H1 (cell line): ENCODE data around the gene ZSCAN18. TPM values are rescaled to one million over a fixed set of nuclear protein-coding genes. Genes with fewer than 3 reads are reported as not detected.

ENCODE experiments used
- CTCF ChIA-PET: fragments of 300-600 bp; sonication (Branson Sonifier 250); formaldehyde crosslinking; loops from one replicate; lab custom pipeline; 2021; ENCODE audit not compliant: partially characterized antibody; lab: Charles Lee
- POLR2A ChIA-PET: fragments of 300-600 bp; sonication (Branson Sonifier 250); formaldehyde crosslinking; loops from one replicate; lab custom pipeline; 2021; ENCODE audit warnings: inconsistent platforms; ENCODE audit not compliant: partially characterized antibody; lab: Charles Lee
- DNase-seq, 2 experiments: peaks; one replicate each; pipeline versions ENCODE4 v3.0.0 to v3.0.0-alpha.2; 2010 to 2022; ENCODE audit warnings: low spot score in 2 of 2, low read depth in 1 of 2, mixed read lengths in 1 of 2
- FAIRE-seq: peaks from 2 replicates; lab custom pipeline; 2011; peaks lifted over from hg19 to GRCh38; lab: Jason Lieb, UNC
- H2AFZ ChIP-seq: 2 replicates; pipeline ENCODE4 v1.8.1; 2012; ENCODE audit warnings: low read length, inconsistent platforms
- H2AK5ac ChIP-seq: 2 replicates; pipeline ENCODE4 v1.6.1; 2013; ENCODE audit warnings: low read depth, low read length
- H2BK120ac ChIP-seq: replicated peaks from 2 replicates; pipeline ENCODE3; 2013; ENCODE audit warnings: low read depth, low read length, inconsistent platforms
- H2BK12ac ChIP-seq: 2 replicates; pipeline ENCODE4 v1.6.1; 2013; ENCODE audit warnings: low read depth, low read length
- H2BK15ac ChIP-seq: 2 replicates; pipeline ENCODE4 v1.6.1; 2013; ENCODE audit warnings: low read length
- H2BK20ac ChIP-seq: 2 replicates; pipeline ENCODE4 v1.6.1; 2013; ENCODE audit warnings: low read length
- H2BK5ac ChIP-seq: 2 replicates; pipeline ENCODE4 v1.6.1; 2013; ENCODE audit warnings: low read depth, low read length
- H3K14ac ChIP-seq: 2 replicates; pipeline ENCODE4 v1.6.1; 2013; ENCODE audit warnings: inconsistent platforms; ENCODE audit not compliant: insufficient read length
- H3K18ac ChIP-seq: 2 replicates; pipeline ENCODE4 v1.6.1; 2013; ENCODE audit warnings: low read length; ENCODE audit errors: extremely low read depth
- H3K23ac ChIP-seq: 2 replicates; pipeline ENCODE4 v1.6.1; 2013; ENCODE audit warnings: inconsistent platforms; ENCODE audit not compliant: insufficient read length
- H3K23me2 ChIP-seq: 2 replicates; pipeline ENCODE4 v1.6.1; 2013; ENCODE audit warnings: low read depth, low read length
- H3K27ac ChIP-seq: 2 replicates; pipeline ENCODE4 v1.6.1; 2011; ENCODE audit warnings: low read depth, low read length, inconsistent platforms
- H3K27me3 ChIP-seq, 4 experiments: replicated peaks in 1 of 4; 1 replicate in 1 of 4; 2 replicates in 3 of 4; pipeline versions ENCODE4 v1.6.1 to v1.8.1; 2011 to 2013; ENCODE audit warnings: low read length in 3 of 4, mild to moderate bottlenecking in 3 of 4, inconsistent platforms in 2 of 4, mixed read lengths in 2 of 4, moderate library complexity in 1 of 4; ENCODE audit not compliant: control insufficient read depth in 3 of 4, insufficient read depth in 3 of 4; ENCODE audit errors: extremely low read depth in 1 of 4
- H3K36me3 ChIP-seq, 4 experiments: 2 replicates each; pipeline versions ENCODE4 v1.6.1 to v1.8.1; 2011 to 2013; ENCODE audit warnings: mild to moderate bottlenecking in 4 of 4, low read length in 3 of 4, moderate library complexity in 2 of 4, control low read depth in 1 of 4, inconsistent platforms in 1 of 4; ENCODE audit not compliant: insufficient read depth in 4 of 4, control insufficient read depth in 2 of 4
- H3K4ac ChIP-seq: replicated peaks from 2 replicates; pipeline ENCODE3; 2013; ENCODE audit warnings: low read length, low read depth, mixed read lengths, inconsistent platforms; ENCODE audit not compliant: insufficient read length
- H3K4me1 ChIP-seq, 4 experiments: replicated peaks in 1 of 4; 1 replicate in 1 of 4; 2 replicates in 3 of 4; pipeline versions ENCODE4 v1.6.1 to v1.8.1; 2011 to 2013; ENCODE audit warnings: low read length in 3 of 4, inconsistent platforms in 2 of 4, mixed read lengths in 1 of 4; ENCODE audit not compliant: insufficient read depth in 4 of 4, control insufficient read depth in 3 of 4
- H3K4me2 ChIP-seq, 2 experiments: 2 replicates each; pipeline versions ENCODE4 v1.6.1 to v1.8.1; 2011 to 2013; ENCODE audit warnings: low read depth in 2 of 2, low read length in 2 of 2, control low read depth in 1 of 2, inconsistent platforms in 1 of 2, mild to moderate bottlenecking in 1 of 2; ENCODE audit not compliant: insufficient read depth in 1 of 2
- H3K4me3 ChIP-seq, 4 experiments: fragments of 200-600, 300-600 bp in 1 of 4; sonication (generic), shearing (Covaris generic), sonication (Bioruptor Twin) in 1 of 4; 2 replicates each; pipeline versions ENCODE4 v1.5.1 to v1.8.1; 2011 to 2016; ENCODE audit warnings: low read length in 4 of 4, low read depth in 3 of 4, control low read depth in 2 of 4, inconsistent platforms in 2 of 4, mild to moderate bottlenecking in 2 of 4, mixed read lengths in 1 of 4, moderate library complexity in 1 of 4; ENCODE audit not compliant: insufficient read depth in 2 of 4; ENCODE audit errors: extremely low read depth in 1 of 4
- H3K56ac ChIP-seq: replicated peaks from 2 replicates; pipeline ENCODE3; 2013; ENCODE audit warnings: low read depth, mild to moderate bottlenecking, mixed read lengths, low read length, inconsistent platforms; ENCODE audit not compliant: insufficient read length
- H3K79me1 ChIP-seq: 2 replicates; pipeline ENCODE4 v1.6.1; 2013; ENCODE audit warnings: low read depth, low read length, control low read depth
- H3K79me2 ChIP-seq, 2 experiments: 2 replicates each; pipeline versions ENCODE4 v1.6.1 to v1.8.1; 2012 to 2013; ENCODE audit warnings: low read length in 2 of 2, mild to moderate bottlenecking in 2 of 2, inconsistent platforms in 1 of 2; ENCODE audit not compliant: insufficient read depth in 2 of 2, control insufficient read depth in 1 of 2
- H3K9ac ChIP-seq, 4 experiments: replicated peaks in 1 of 4; 1 replicate in 1 of 4; 2 replicates in 3 of 4; pipeline versions ENCODE4 v1.6.1 to v1.8.1; 2011 to 2013; ENCODE audit warnings: low read depth in 3 of 4, low read length in 3 of 4, control low read depth in 2 of 4, mild to moderate bottlenecking in 2 of 4, moderate library complexity in 2 of 4, inconsistent platforms in 1 of 4; ENCODE audit errors: extremely low read depth in 1 of 4
- H3K9me3 ChIP-seq, 2 experiments: 2 replicates each; pipeline versions ENCODE4 v1.6.1 to v1.8.1; 2012 to 2013; ENCODE audit warnings: mild to moderate bottlenecking in 2 of 2, moderate library complexity in 2 of 2, control low read depth in 1 of 2, inconsistent platforms in 1 of 2, low read depth in 1 of 2, low read length in 1 of 2, mixed read lengths in 1 of 2; ENCODE audit not compliant: insufficient read depth in 2 of 2
- H4K20me1 ChIP-seq, 2 experiments: replicated peaks in 1 of 2; 2 replicates each; pipeline versions ENCODE3 to v1.8.1; 2011 to 2013; ENCODE audit warnings: inconsistent platforms in 2 of 2, low read length in 2 of 2, mild to moderate bottlenecking in 1 of 2; ENCODE audit not compliant: insufficient read depth in 2 of 2, control insufficient read depth in 1 of 2
- H4K5ac ChIP-seq: 2 replicates; pipeline ENCODE4 v1.6.1; 2013; ENCODE audit warnings: low read length, low read depth, mixed read lengths, inconsistent platforms; ENCODE audit not compliant: insufficient read length
- H4K8ac ChIP-seq: 2 replicates; pipeline ENCODE4 v1.8.0; 2013; ENCODE audit warnings: mild to moderate bottlenecking, moderate library complexity, low read length, inconsistent platforms; ENCODE audit not compliant: insufficient read depth; ENCODE audit errors: extremely low read depth
- H4K91ac ChIP-seq: replicated peaks from 2 replicates; pipeline ENCODE3; 2013; ENCODE audit warnings: low read length, mixed read lengths, inconsistent platforms; ENCODE audit not compliant: insufficient read length
- CREB1 ChIP-seq: IDR thresholded peaks from 2 replicates; pipeline ENCODE4 v1.6.1; 2012; ENCODE audit warnings: inconsistent platforms
- EGR1 ChIP-seq: IDR thresholded peaks from 2 replicates; pipeline ENCODE4 v1.6.1; 2011; ENCODE audit warnings: low read depth, low read length, borderline replicate concordance
- EZH2 ChIP-seq: fragments of 200-600 bp; sonication (generic); IDR thresholded peaks from 2 replicates; pipeline ENCODE4 v1.7.1; 2012; ENCODE audit warnings: low read depth, mild to moderate bottlenecking, moderate library complexity, low read length, inconsistent platforms; ENCODE audit not compliant: severe bottlenecking
- JUN ChIP-seq: IDR thresholded peaks from 2 replicates; pipeline ENCODE4 v1.6.1; 2011; ENCODE audit warnings: low read depth, mild to moderate bottlenecking, improper control_type of control experiment, low read length
- KDM1A ChIP-seq: fragments of 200-600, 300-600 bp; sonication (generic); IDR thresholded peaks from 2 replicates; pipeline ENCODE4 v1.7.1; 2016; ENCODE audit warnings: mild to moderate bottlenecking, low read length, borderline replicate concordance
- KDM4A ChIP-seq: IDR thresholded peaks from one replicate; pipeline ENCODE4 v1.7.1; 2012; ENCODE audit warnings: low read depth, mild to moderate bottlenecking, moderate library complexity, low read length, inconsistent platforms; ENCODE audit not compliant: severe bottlenecking
- RFX5 ChIP-seq: IDR thresholded peaks from 2 replicates; pipeline ENCODE4 v1.6.1; 2011; ENCODE audit warnings: low read depth, low read length, improper control_type of control experiment, borderline replicate concordance
- RNF2 ChIP-seq: fragments of 200-900, 300-1000 bp; sonication (generic); IDR thresholded peaks from 2 replicates; pipeline ENCODE4 v1.7.1; 2016; ENCODE audit warnings: borderline replicate concordance, low read depth, mild to moderate bottlenecking, antibody characterized with exemption, low read length; ENCODE audit not compliant: poor library complexity, severe bottlenecking; ENCODE audit errors: missing control alignments
- SIRT6 ChIP-seq: IDR thresholded peaks from one replicate; pipeline ENCODE4 v1.7.1; 2012; ENCODE audit warnings: low read length, inconsistent platforms
- SP4 ChIP-seq: IDR thresholded peaks from 2 replicates; pipeline ENCODE4 v1.6.1; 2012; ENCODE audit warnings: low read length, inconsistent platforms
- SUZ12 ChIP-seq: fragments of 200-600 bp; sonication (generic); IDR thresholded peaks from 2 replicates; pipeline ENCODE4 v1.6.1; 2012; ENCODE audit warnings: mild to moderate bottlenecking, inconsistent platforms, low read length, moderate library complexity, mixed read lengths
- TAF1 ChIP-seq: IDR thresholded peaks from 2 replicates; pipeline ENCODE4 v1.6.1; 2011; ENCODE audit warnings: mild to moderate bottlenecking, low read depth, low read length
- TCF12 ChIP-seq: IDR thresholded peaks from 2 replicates; pipeline ENCODE4 v1.6.1; 2011; ENCODE audit warnings: low read depth, mild to moderate bottlenecking, low read length
- TEAD4 ChIP-seq: IDR thresholded peaks from 2 replicates; pipeline ENCODE4 v1.6.1; 2012; ENCODE audit warnings: low read depth, low read length, inconsistent platforms, mixed read lengths
- WGBS, 2 experiments: shearing (Covaris generic) in 1 of 2; methylation state at CpG; one replicate each; pipeline versions ENCODE4 v1.1.6 to v1.1.7; 2013 to 2015; ENCODE audit warnings: low lambda C conversion rate in 2 of 2, mixed read lengths in 2 of 2, inconsistent platforms in 1 of 2, low coverage in 1 of 2, missing lambda C conversion rate in 1 of 2; ENCODE audit not compliant: insufficient replicate concordance in 2 of 2, insufficient coverage in 1 of 2, insufficient read length in 1 of 2; ENCODE audit errors: extremely low coverage in 1 of 2, missing lambda C conversion rate in 1 of 2; 5-methylcytosine and 5-hydroxymethylcytosine counted together
- polyA plus RNA-seq, 7 experiments: library from polyadenylated mRNA; depleted of rRNA in 3 of 7; stranded (reverse) in 5 of 7; unstranded in 2 of 7; fragments of >200 nt in 5 of 7; fragments of 200-250 nt in 2 of 7; gene quantifications; 1 replicate in 5 of 7; 2 replicates in 1 of 7; 4 replicates in 1 of 7; pipeline versions ENCODE4 v1.2.1 to v1.2.3, GENCODE V29; 2011 to 2013; ENCODE audit warnings: missing spikeins in 2 of 7, mixed read lengths in 2 of 7
- total RNA-seq: library from RNA; stranded (reverse); fragmentation: NEBNext Ultra II Directional; extraction: Animal tissue kit (Norgen Biotek cat#: 25700); gene quantifications from 2 replicates; pipeline ENCODE4 v1.2.1, GENCODE V29; 2021

ZSCAN18 gene
- total and polyA plus RNA-seq, 2 of the 8 experiments (the other 6 are each of a cell fraction or from before 2014, with no cell fraction given) = 37.0 to 41.4 TPM

DNA sequence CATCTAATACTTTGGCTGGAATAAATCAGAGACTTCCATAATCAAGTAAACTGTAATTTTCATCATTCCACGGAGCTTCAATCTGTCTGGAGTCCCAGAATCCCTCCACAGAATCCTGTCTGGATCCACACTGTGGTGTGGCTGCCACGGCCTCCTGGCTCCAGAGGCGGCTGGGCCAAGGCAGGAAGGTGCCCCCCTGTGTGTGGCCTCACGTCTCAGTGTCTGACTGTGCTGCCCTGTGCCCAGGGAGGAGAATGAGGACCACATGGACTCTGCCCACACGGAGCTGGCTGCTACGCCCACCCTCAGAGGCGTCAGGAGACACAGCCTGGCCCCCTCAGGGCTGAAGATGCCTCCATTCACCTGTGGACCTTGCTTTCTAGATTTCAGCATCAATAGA lies 51.2 kb downstream of the ZSCAN18 start:
- TF ChIP-seq TEAD4 (no peak), SP4 (no peak), EGR1 (no peak), SUZ12 (no peak), RFX5 (no peak), KDM1A (no peak), CREB1 (no peak), RNF2 (no peak), JUN (no peak), EZH2 (no peak), KDM4A (no peak), TCF12 (no peak), TAF1 (no peak), SIRT6 (no peak)
- Histone ChIP-seq H4K8ac (no peak overlapping the region), H2BK5ac (no peak overlapping the region), H3K36me3 (no peaks in the 10 kb centered on the region), H3K79me2 (no peaks in the 10 kb centered on the region), H3K9me3 (peaks cover 32 to 69% of the 10 kb centered on the region in 2 experiments), H3K18ac (no peak overlapping the region), H3K4me3 (no peak overlapping the region), H4K5ac (no peak overlapping the region), H2AK5ac (no peak overlapping the region), H2BK20ac (no peak overlapping the region), H3K9ac (no peak overlapping the region), H4K20me1 (no peaks in the 10 kb centered on the region), H3K14ac (no peak overlapping the region), H2BK120ac (no peak overlapping the region), H3K4me1 (peaks cover 0 to 3% (median 0%) of the 10 kb centered on the region in 4 experiments; a peak in 2 of 7 replicates), H2BK12ac (no peak overlapping the region), H3K4ac (no peak overlapping the region), H3K23ac (no peak overlapping the region), H3K56ac (no peak overlapping the region), H3K27me3 (peaks cover 0 to 5% (median 3%) of the 10 kb centered on the region in 4 experiments; a peak in 4 of 7 replicates), H3K79me1 (no peaks in the 10 kb centered on the region), H3K27ac (no peak overlapping the region), H3K4me2 (no peak overlapping the region), H2AFZ (no peak overlapping the region), H4K91ac (no peak overlapping the region), H3K23me2 (no peaks in the 10 kb centered on the region; the same call in 1 of the 2 replicates), H2BK15ac (no peak overlapping the region)
- FAIRE-seq (no peak), DNase-seq (no peak)
- ChIA-PET POLR2A (interaction anchor here (1.3 to 6.2 kb wide), 4 partner anchors 8 to 50 kb away, joined by 3 to 45 read pairs (median 23); partner anchors contain the start of gene ZNF135), CTCF (interaction anchor here (1.2 to 6.7 kb wide), 5 partner anchors 10 to 86 kb away, joined by 3 to 113 read pairs (median 21); partner anchors contain the start of gene ZNF135)
- 87% methylated on average over 7 of the region's 7 CpGs; no CpG with 5 or more reads in 1 of the 2 experiments for WGBS, 2 experiments
